Pulmonary artery endothelial cell (primary cell): Measurements from ENCODE around the gene UBALD2. TPM values are rescaled to one million over a fixed set of nuclear protein-coding genes. Genes with fewer than 3 reads are reported as not detected.

Experiments used
- DNase-seq: peaks from one replicate; pipeline ENCODE4 v3.0.0-alpha.2; 2011; ENCODE audit warnings: low read depth, low spot score
- total RNA-seq: library from RNA; depleted of rRNA; stranded (reverse); fragments of >200 nt; gene quantifications from 2 replicates; pipeline ENCODE4 v1.2.3, GENCODE V29; 2014

The UBALD2 gene
- total RNA-seq, 1 donor from 2014 or later, result 14.2 TPM

DNA sequence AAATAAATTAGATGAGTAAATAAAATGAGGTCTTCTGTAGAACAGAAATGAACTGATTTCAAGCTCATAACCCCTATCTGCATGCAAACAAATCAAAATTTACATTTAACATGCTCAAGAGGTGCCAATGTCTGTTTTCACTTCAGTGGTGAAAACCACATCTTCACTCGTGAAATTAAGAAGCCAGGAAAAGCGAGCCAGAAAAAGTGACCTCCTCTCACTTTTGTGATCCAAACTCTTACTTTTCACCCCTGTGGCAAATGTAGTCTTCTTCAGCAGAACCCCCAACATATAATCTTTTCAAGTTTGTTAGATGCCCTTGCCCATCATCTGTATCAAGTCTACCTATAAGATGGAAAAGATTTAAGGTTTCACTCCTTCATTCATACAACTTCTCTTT is 52.4 kb downstream of the UBALD2 start:
- no peak for DNase-seq

DNA sequence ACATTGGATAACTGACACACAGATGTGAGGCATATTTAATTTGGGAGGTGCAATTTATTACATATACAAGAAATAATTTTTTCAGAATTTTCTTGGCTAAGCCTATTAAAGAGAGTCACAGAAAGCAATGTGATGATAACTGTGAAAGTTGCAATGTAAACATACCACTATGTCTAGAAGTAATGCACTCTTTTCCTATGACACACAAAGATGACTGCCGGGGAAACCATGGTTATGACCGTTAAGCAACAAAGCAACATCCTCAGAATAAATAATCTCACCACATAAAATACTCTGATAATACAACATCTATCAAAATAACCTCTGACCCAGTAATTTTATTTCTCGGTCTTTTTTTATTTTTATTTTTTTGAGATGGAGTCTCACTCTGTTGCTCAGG is 53.4 kb downstream of the UBALD2 start:
- DNase-seq, result no peak

Other genes with a start within 250 kb of the UBALD2 start
- not detected in 2 replicates for gene EVPL, start 238.0 kb upstream of the UBALD2 start, total RNA-seq
- gene SRP68, start 192.8 kb upstream of the UBALD2 start, total RNA-seq, result 35.2 and 44.1 TPM in 2 replicates
- gene GALR2, start 190.6 kb upstream of the UBALD2 start, total RNA-seq, result 0.07 TPM in 1 of 2 replicates, not detected in the other
- not detected in 2 replicates for gene ZACN, start 186.2 kb upstream of the UBALD2 start, total RNA-seq
- 82.1 and 89.1 TPM in 2 replicates for gene EXOC7, start 161.6 kb upstream of the UBALD2 start, total RNA-seq
- gene FOXJ1, start 124.1 kb upstream of the UBALD2 start, total RNA-seq, result not detected in 2 replicates
- 0.04 and 0.26 TPM in 2 replicates for gene RNF157, start 24.9 kb upstream of the UBALD2 start, total RNA-seq
- 1.8 and 4.4 TPM in 2 replicates for gene QRICH2, start 42.9 kb downstream of the UBALD2 start, total RNA-seq
- gene PRPSAP1, start 88.6 kb downstream of the UBALD2 start, total RNA-seq, result 45.9 and 47.9 TPM in 2 replicates
- gene SPHK1, start 119.3 kb downstream of the UBALD2 start, total RNA-seq, result 120 and 180 TPM in 2 replicates
- 19.0 and 25.5 TPM in 2 replicates for gene UBE2O, start 187.8 kb downstream of the UBALD2 start, total RNA-seq
- gene AANAT, start 202.3 kb downstream of the UBALD2 start, total RNA-seq, result not detected in 2 replicates
- gene RHBDF2, start 236.1 kb downstream of the UBALD2 start, total RNA-seq, result 14.0 and 20.6 TPM in 2 replicates